Upper lobe of left lung (tissue), 4 donors: ENCODE results near the gene GARIN3.

Experiments used
- EP300 ChIP-seq, 4 donors: sonication (generic); formaldehyde crosslinking; IDR thresholded peaks; one replicate each; pipeline ENCODE4 v1.5.1; 2017; ENCODE audit warnings: antibody characterized with exemption in 4 of 4, control low read depth in 2 of 4
- POLR2A ChIP-seq, 4 donors: fragments of 450-650 bp; IDR thresholded peaks; one replicate each; pipeline ENCODE4 v1.5.1; 2016 to 2017; ENCODE audit warnings: antibody characterized with exemption in 4 of 4, mild to moderate bottlenecking in 2 of 4
- POLR2AphosphoS5 ChIP-seq, 2 donors: sonication (generic); formaldehyde crosslinking; IDR thresholded peaks; one replicate each; pipeline ENCODE4 v1.5.1; 2017; ENCODE audit warnings: antibody characterized with exemption in 2 of 2
- TF ChIP-seq, protein P1 (sequence below), 6 experiments: fragments of 450-650 bp in 4 of 6; fragments of 200-600 bp in 2 of 6; sonication (generic) in 2 of 6; IDR thresholded peaks; one replicate each; pipeline ENCODE4 v1.5.1; 2016 to 2019; ENCODE audit warnings: antibody characterized with exemption in 6 of 6

DNA sequence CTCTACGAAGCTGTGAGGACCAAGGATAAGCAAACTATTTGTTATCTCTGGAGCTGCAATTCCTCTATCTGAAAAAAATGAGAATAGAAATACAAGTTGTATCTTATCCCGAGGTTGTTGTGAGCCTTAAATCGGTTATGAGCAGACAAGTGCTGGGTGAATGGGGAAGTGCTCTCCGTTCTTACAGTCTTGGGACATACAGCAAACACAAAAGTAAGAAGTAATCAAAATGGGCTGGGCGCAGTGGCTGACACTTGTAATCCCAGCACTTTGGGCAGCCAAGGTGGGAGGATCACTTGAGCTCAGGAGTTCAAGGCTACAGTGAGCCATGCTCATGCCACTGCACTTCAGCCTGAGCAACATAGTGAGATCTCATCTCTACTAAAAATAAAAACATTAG is 46.2 kb upstream of the GARIN3 start:
- TF ChIP-seq EP300 (IDR thresholded peaks at IDR 0.05) (no peak), POLR2AphosphoS5 (IDR thresholded peaks at IDR 0.05) (no peak), POLR2A (IDR thresholded peaks at IDR 0.05) (no peak)
- TF ChIP-seq, protein P1, sequence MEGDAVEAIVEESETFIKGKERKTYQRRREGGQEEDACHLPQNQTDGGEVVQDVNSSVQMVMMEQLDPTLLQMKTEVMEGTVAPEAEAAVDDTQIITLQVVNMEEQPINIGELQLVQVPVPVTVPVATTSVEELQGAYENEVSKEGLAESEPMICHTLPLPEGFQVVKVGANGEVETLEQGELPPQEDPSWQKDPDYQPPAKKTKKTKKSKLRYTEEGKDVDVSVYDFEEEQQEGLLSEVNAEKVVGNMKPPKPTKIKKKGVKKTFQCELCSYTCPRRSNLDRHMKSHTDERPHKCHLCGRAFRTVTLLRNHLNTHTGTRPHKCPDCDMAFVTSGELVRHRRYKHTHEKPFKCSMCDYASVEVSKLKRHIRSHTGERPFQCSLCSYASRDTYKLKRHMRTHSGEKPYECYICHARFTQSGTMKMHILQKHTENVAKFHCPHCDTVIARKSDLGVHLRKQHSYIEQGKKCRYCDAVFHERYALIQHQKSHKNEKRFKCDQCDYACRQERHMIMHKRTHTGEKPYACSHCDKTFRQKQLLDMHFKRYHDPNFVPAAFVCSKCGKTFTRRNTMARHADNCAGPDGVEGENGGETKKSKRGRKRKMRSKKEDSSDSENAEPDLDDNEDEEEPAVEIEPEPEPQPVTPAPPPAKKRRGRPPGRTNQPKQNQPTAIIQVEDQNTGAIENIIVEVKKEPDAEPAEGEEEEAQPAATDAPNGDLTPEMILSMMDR (IDR thresholded peaks at IDR 0.05): no peak
